GM12878 (cell line): ENCODE measurements around the gene FMNL3. TPM values are rescaled to one million over a fixed set of nuclear protein-coding genes. Genes with fewer than 3 reads are reported as not detected.

Experiments
- ATAC-seq: fragments of 200-7000 bp; cut with Tn5 transposase; 3 replicates; pipeline ENCODE4 v1.9.1; 2020; ENCODE audit warnings: mild to moderate bottlenecking, moderate library complexity
- BruUV-seq: library from RNA; stranded (reverse); fragments of 400-500 nt; replicated peaks from 2 replicates; lab custom pipeline; 2021; lab: Mats Ljungman, UMichigan
- CTCF ChIA-PET: fragments of 300-600 bp; sonication (Branson Sonifier 250); formaldehyde crosslinking; extraction: SDS; loops from one replicate; lab custom pipeline; 2021; ENCODE audit warnings: inconsistent platforms; lab: Yijun Ruan, JAX
- POLR2A ChIA-PET: fragments of 350-600 bp; formaldehyde crosslinking; extraction: SDS; loops from one replicate; lab custom pipeline; 2021; ENCODE audit warnings: inconsistent platforms; lab: Charles Lee
- RAD21 ChIA-PET: fragments of 300-600 bp; sonication (Branson Sonifier 250); formaldehyde crosslinking; loops from one replicate; lab custom pipeline; 2023; ENCODE audit warnings: antibody characterized with exemption; ENCODE audit not compliant: unreplicated experiment; lab: Charles Lee
- SMC1A ChIA-PET: fragments of 300-600 bp; sonication (Branson Sonifier 250); formaldehyde crosslinking; loops from one replicate; lab custom pipeline; 2023; ENCODE audit not compliant: unreplicated experiment, uncharacterized antibody; lab: Charles Lee
- DNase-seq: peaks from one replicate; pipeline ENCODE4 v3.0.0-alpha.2; 2011; ENCODE audit warnings: low read depth, low spot score
- FAIRE-seq: peaks from 3 replicates; lab custom pipeline; 2011; peaks lifted over from hg19 to GRCh38; lab: Jason Lieb, UNC
- H2AFZ ChIP-seq: 2 replicates; pipeline ENCODE4 v1.6.0; 2011; ENCODE audit warnings: low read depth, low read length, control low read depth; ENCODE audit not compliant: control insufficient read depth
- H3K27ac ChIP-seq: 2 replicates; pipeline ENCODE4 v1.5.1; 2011; ENCODE audit warnings: control low read depth; ENCODE audit not compliant: control insufficient read depth, insufficient read depth
- H3K27me3 ChIP-seq, 2 experiments: replicated peaks in 1 of 2; 2 replicates each; pipeline versions ENCODE4 v1.6.0 to v1.6.1; 2011; ENCODE audit warnings: low read length in 1 of 2; ENCODE audit not compliant: control insufficient read depth in 2 of 2, insufficient read depth in 2 of 2
- H3K36me3 ChIP-seq, 2 experiments: 2 replicates each; pipeline ENCODE4 v1.5.1; 2011; ENCODE audit warnings: low read length in 1 of 2; ENCODE audit not compliant: control insufficient read depth in 2 of 2, insufficient read depth in 2 of 2
- H3K4me1 ChIP-seq: 2 replicates; pipeline ENCODE4 v1.6.1; 2011; ENCODE audit warnings: mild to moderate bottlenecking, low read length, moderate library complexity, mixed read lengths; ENCODE audit not compliant: control insufficient read depth, insufficient read depth
- H3K4me2 ChIP-seq: 2 replicates; pipeline ENCODE4 v1.6.0; 2011; ENCODE audit warnings: control low read depth; ENCODE audit not compliant: control insufficient read depth, insufficient read depth
- H3K4me3 ChIP-seq: fragments of 200-600 bp; sonication (generic); 2 replicates; pipeline ENCODE4 v1.5.1; 2016
- H3K79me2 ChIP-seq: 2 replicates; pipeline ENCODE4 v1.6.0; 2011; ENCODE audit warnings: low read length; ENCODE audit not compliant: control insufficient read depth, insufficient read depth
- H3K9ac ChIP-seq: 2 replicates; pipeline ENCODE4 v1.8.0; 2011; ENCODE audit warnings: low read length, control low read depth, mixed read lengths; ENCODE audit not compliant: control insufficient read depth, insufficient read depth
- H3K9me3 ChIP-seq: replicated peaks from 3 replicates; pipeline ENCODE4 v1.5.1; 2011; ENCODE audit warnings: mild to moderate bottlenecking, low read length; ENCODE audit not compliant: control insufficient read depth, insufficient read depth
- H4K20me1 ChIP-seq: 2 replicates; pipeline ENCODE4 v1.6.0; 2011; ENCODE audit not compliant: control insufficient read depth, insufficient read depth
- ATF3 ChIP-seq: IDR thresholded peaks from 2 replicates; pipeline ENCODE4 v1.6.1; 2011; ENCODE audit warnings: low read depth, mild to moderate bottlenecking, low read length, moderate library complexity, borderline replicate concordance; ENCODE audit errors: extremely low read depth
- BCL3 ChIP-seq: IDR thresholded peaks from 2 replicates; pipeline ENCODE4 v1.6.1; 2011; ENCODE audit warnings: borderline replicate concordance, low read depth, mild to moderate bottlenecking, moderate library complexity, low read length; ENCODE audit not compliant: insufficient read depth, poor library complexity, severe bottlenecking
- BCLAF1 ChIP-seq: fragments of 450-650 bp; IDR thresholded peaks from 2 replicates; pipeline ENCODE4 v1.6.1; 2017; ENCODE audit warnings: antibody characterized with exemption, mild to moderate bottlenecking, moderate library complexity
- CEBPB ChIP-seq, 2 experiments: fragments of 150-350 bp in 1 of 2; IDR thresholded peaks; 2 replicates each; pipeline ENCODE4 v1.6.1; 2012 to 2014; ENCODE audit warnings: low read depth in 2 of 2, low read length in 2 of 2, borderline replicate concordance in 1 of 2, inconsistent platforms in 1 of 2
- EP300 ChIP-seq, 2 experiments: fragments of 150-350 bp in 1 of 2; IDR thresholded peaks; 2 replicates each; pipeline ENCODE4 v1.6.1; 2011 to 2012; ENCODE audit warnings: low read depth in 2 of 2, low read length in 2 of 2, borderline replicate concordance in 1 of 2, improper control_type of control experiment in 1 of 2, inconsistent platforms in 1 of 2; ENCODE audit not compliant: control insufficient read depth in 1 of 2
- ETV6 ChIP-seq, 2 experiments: fragments of 450-650 bp in 1 of 2; IDR thresholded peaks in 1 of 2; conservative IDR thresholded peaks in 1 of 2; 2 replicates each; pipeline ENCODE4 v1.6.1; 2014; ENCODE audit warnings: antibody characterized with exemption in 1 of 2, borderline replicate concordance in 1 of 2, low read depth in 1 of 2, mild to moderate bottlenecking in 1 of 2, moderate library complexity in 1 of 2
- FOXK2 ChIP-seq: fragments of 450-650 bp; IDR thresholded peaks from 2 replicates; pipeline ENCODE4 v1.6.1; 2017; ENCODE audit warnings: mild to moderate bottlenecking, moderate library complexity
- KAT2A ChIP-seq: conservative IDR thresholded peaks from 2 replicates; pipeline ENCODE4 v1.6.1; 2011; ENCODE audit warnings: low read depth, low read length; ENCODE audit not compliant: control insufficient read depth
- MEF2B ChIP-seq: fragments of 450-650 bp; IDR thresholded peaks from 2 replicates; pipeline ENCODE4 v1.6.1; 2018; ENCODE audit warnings: mild to moderate bottlenecking, moderate library complexity; ENCODE audit not compliant: partially characterized antibody, poor library complexity, severe bottlenecking
- MXI1 ChIP-seq: fragments of 150-350 bp; IDR thresholded peaks from 2 replicates; pipeline ENCODE4 v1.6.1; 2011; ENCODE audit warnings: low read depth, mild to moderate bottlenecking, inconsistent platforms, low read length, improper control_type of control experiment
- NFYA ChIP-seq: IDR thresholded peaks from 2 replicates; pipeline ENCODE4 v1.6.1; 2011; ENCODE audit warnings: low read depth, mild to moderate bottlenecking, low read length, improper control_type of control experiment, borderline replicate concordance
- ZBTB4 ChIP-seq: fragments of 450-650 bp; formaldehyde crosslinking; IDR thresholded peaks from 2 replicates; pipeline ENCODE4 v1.4.0; 2022; ENCODE audit warnings: mild to moderate bottlenecking, moderate library complexity
- ZNF622 ChIP-seq: fragments of 450-650 bp; IDR thresholded peaks from 2 replicates; pipeline ENCODE4 v1.6.1; 2017; ENCODE audit warnings: mild to moderate bottlenecking, inconsistent platforms
- WGBS: methylation state at CpG from one replicate; pipeline ENCODE4 v1.1.6; 2016; ENCODE audit warnings: low lambda C conversion rate; ENCODE audit not compliant: insufficient replicate concordance, insufficient coverage; ENCODE audit errors: missing lambda C conversion rate; 5-methylcytosine and 5-hydroxymethylcytosine counted together
- in situ Hi-C: fragments of 300-500 bp; cut with MboI; formaldehyde crosslinking; loops from 9 replicates; pipeline ENCODE4 v1.14.3; 2018; ENCODE audit warnings: mixed read lengths
- intact Hi-C: fragments of 100-400 bp; cut with micrococcal nuclease; formaldehyde crosslinking; loops from one replicate; pipeline ENCODE4 v1.14.2; 2022; ENCODE audit not compliant: unreplicated experiment
- polyA plus RNA-seq, 11 experiments: library from polyadenylated mRNA; depleted of rRNA in 4 of 11; unstranded in 6 of 11; stranded (reverse) in 5 of 11; fragments of >200 nt; fragmentation: Nextera tagmentation in 4 of 11; fragmentation: Illumina TruSeq in 1 of 11; extraction: Ambion mirVana in 4 of 11; extraction: Trizol in 1 of 11; gene quantifications; 1 replicate in 1 of 11; 2 replicates in 10 of 11; pipeline versions ENCODE4 v1.2.1 to v1.2.3, GENCODE V29; 2011 to 2016; ENCODE audit warnings: inconsistent platforms in 2 of 11, missing spikeins in 2 of 11, low read depth in 1 of 11
- total RNA-seq, 4 experiments: library from RNA; depleted of rRNA in 3 of 4; stranded (reverse); fragments of >200 nt in 3 of 4; fragmentation: Illumina TruSeq in 1 of 4; extraction: Trizol in 1 of 4; gene quantifications; 2 replicates each; pipeline versions ENCODE4 v1.2.1 to v1.2.3, GENCODE V29; 2013 to 2021

FMNL3 gene
- total and polyA plus RNA-seq, 10 of the 15 experiments (the other 5 are each of a cell fraction or from before 2014, with no cell fraction given): 3.0 to 64.9 (median 30.9) TPM

GRCh38 chr12:49655595-49656236 lies 51.5 kb downstream of the FMNL3 start:
- Histone ChIP-seq H3K4me1 (peaks cover 3% of the 10 kb centered on the region), H3K9me3 (no peaks in the 10 kb centered on the region)
- TF ChIP-seq ZNF622: no peak
- TF ChIP-seq CEBPB (IDR thresholded peaks at IDR 0.05; ENCODE audit: borderline replicate concordance in 1 of 2, low read depth in 2 of 2, low read length in 2 of 2): no peak
- TF ChIP-seq NFYA: no peak
- TF ChIP-seq EP300 (IDR thresholded peaks at IDR 0.05; ENCODE audit: borderline replicate concordance in 1 of 2, control insufficient read depth in 1 of 2, low read depth in 2 of 2, low read length in 2 of 2): no peak
- no peak for TF ChIP-seq KAT2A
- no peak for TF ChIP-seq MXI1
- TF ChIP-seq ZBTB4 (CRISPR knock-in tag): no peak
- no peak for TF ChIP-seq ATF3
- no peak for TF ChIP-seq MEF2B
- no peak for TF ChIP-seq FOXK2
- no peak for TF ChIP-seq BCL3
- TF ChIP-seq ETV6 (conservative IDR thresholded peaks at IDR 0.05 in 1 of 2, IDR thresholded peaks at IDR 0.05 in 1 of 2; ENCODE audit: borderline replicate concordance in 1 of 2, low read depth in 1 of 2): no peak
- no peak for TF ChIP-seq BCLAF1

More at GRCh38 chr12:49655595-49656236, 51.5 kb downstream of the FMNL3 start:
- H3K9ac ChIP-seq: no peak overlapping the region
- no peak overlapping the region for H2AFZ ChIP-seq
- SMC1A ChIA-PET: interaction anchor here (1.5 kb wide), 1 partner anchor 11 kb away, joined by 3 read pairs; no protein-coding TSS in a partner anchor
- no TSS peak for BruUV-seq
- FAIRE-seq (no peak), ATAC-seq (no peak), DNase-seq (no peak)
- POLR2A ChIA-PET: interaction anchor here (3.7 kb wide), 1 partner anchor 49 kb away, joined by 15 read pairs; no protein-coding TSS in a partner anchor
- WGBS: 100% methylated on average over 2 of the region's 2 CpGs
- RAD21 ChIA-PET: interaction anchor here (0.7 to 1.4 kb wide), 4 partner anchors 10 to 85 kb away, joined by 3 to 5 read pairs (median 4); partner anchors contain the start of gene TMBIM6
- intact Hi-C loops (no loop called here), in situ Hi-C loops (no loop called here)
- H4K20me1 ChIP-seq: no peaks in the 10 kb centered on the region; the same call in 1 of the 2 replicates
- no peak overlapping the region for H3K4me2 ChIP-seq
- H3K36me3 ChIP-seq: peaks cover 40 to 61% of the 10 kb centered on the region in 2 experiments
- H3K27ac ChIP-seq: no peak overlapping the region
- peaks cover under 1% of the 10 kb centered on the region; the same call in 1 of the 2 replicates for H3K79me2 ChIP-seq
- H3K27me3 ChIP-seq: no peaks in the 10 kb centered on the region
- H3K4me3 ChIP-seq: no peak overlapping the region
- CTCF ChIA-PET: interaction anchor here (1.0 to 1.7 kb wide), 8 partner anchors 28 to 122 kb away, joined by 3 to 5 read pairs (median 3); no protein-coding TSS in a partner anchor
